Left ventricle myocardium superior (tissue), 1 donor: ENCODE results near the gene ADAMTS17. TPM values are rescaled to one million over a fixed set of nuclear protein-coding genes. Genes with fewer than 3 reads are reported as not detected.
"Not testable (repeated sequence)": the region's sequence is repeated elsewhere in the genome, so short reads cannot be mapped to it uniquely, and the experiment has no call there.

Experiments used
- ATAC-seq: fragments of 200-7000 bp; cut with Tn5 transposase; one replicate; pipeline ENCODE4 v1.9.1; 2020; ENCODE audit warnings: mild to moderate bottlenecking, moderate library complexity
- DNase-seq: peaks from one replicate; pipeline ENCODE4 v3.0.0-alpha.2; 2020
- intact Hi-C: fragments of 100-400 bp; cut with micrococcal nuclease; formaldehyde crosslinking; loops from one replicate; pipeline ENCODE4 v1.11.0; 2022
- total RNA-seq: library from RNA; stranded (reverse); fragmentation: NEBNext Ultra II Directional; extraction: Animal tissue kit (Norgen Biotek cat#: 25700); gene quantifications from one replicate; pipeline ENCODE4 v1.2.1, GENCODE V29; 2021
- donor health status: DM: no; HTN: yes; CAD: no; lungs with severe emphysema.

The ADAMTS17 gene
- total RNA-seq, 1 donor from 2014 or later, result 2.9 TPM

DNA sequence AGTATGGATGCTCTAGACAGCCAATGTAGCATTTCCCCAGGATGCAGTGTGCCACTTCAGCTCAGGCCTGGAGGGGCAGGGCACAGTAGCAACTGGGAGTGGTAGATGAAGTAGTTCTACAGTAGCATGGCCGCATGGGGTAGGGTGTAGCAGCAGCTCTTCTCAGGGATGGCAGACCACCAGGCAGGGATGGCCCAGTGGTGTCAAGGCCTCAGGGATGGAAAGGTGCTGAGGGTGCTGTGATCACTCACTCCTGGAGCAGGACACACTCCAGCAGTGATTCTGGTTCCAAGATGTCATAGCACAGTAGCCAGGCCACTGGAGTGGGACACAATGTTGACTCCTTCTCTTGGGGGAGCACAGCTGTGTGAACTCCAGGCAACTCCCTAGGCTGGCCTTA lies 397.6 kb downstream of the ADAMTS17 start:
- DNase-seq, result no peak
- intact Hi-C loops, result no loop called here
- no peak for ATAC-seq

DNA sequence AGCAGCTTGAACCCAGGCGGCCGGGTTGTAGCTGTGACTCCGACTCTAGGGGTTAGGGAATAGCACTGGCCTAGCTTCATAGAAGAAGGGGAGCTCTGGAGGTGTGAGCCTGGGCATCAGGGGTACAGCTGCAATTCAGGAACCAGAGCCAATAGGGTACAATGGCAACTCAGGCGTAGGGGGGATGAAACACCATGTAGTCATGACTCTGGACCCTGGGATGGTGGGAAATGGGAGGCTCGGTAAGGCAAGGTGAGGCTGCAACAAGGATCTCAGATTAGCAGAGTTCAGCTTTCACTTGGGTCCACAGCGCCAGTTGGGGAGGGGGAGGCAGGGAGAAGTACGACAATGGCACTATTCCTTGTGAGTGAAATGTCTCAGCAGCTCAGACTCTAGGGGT lies 398.3 kb downstream of the ADAMTS17 start:
- DNase-seq, result no peak
- ATAC-seq, result no peak
- intact Hi-C loops, result no loop called here

DNA sequence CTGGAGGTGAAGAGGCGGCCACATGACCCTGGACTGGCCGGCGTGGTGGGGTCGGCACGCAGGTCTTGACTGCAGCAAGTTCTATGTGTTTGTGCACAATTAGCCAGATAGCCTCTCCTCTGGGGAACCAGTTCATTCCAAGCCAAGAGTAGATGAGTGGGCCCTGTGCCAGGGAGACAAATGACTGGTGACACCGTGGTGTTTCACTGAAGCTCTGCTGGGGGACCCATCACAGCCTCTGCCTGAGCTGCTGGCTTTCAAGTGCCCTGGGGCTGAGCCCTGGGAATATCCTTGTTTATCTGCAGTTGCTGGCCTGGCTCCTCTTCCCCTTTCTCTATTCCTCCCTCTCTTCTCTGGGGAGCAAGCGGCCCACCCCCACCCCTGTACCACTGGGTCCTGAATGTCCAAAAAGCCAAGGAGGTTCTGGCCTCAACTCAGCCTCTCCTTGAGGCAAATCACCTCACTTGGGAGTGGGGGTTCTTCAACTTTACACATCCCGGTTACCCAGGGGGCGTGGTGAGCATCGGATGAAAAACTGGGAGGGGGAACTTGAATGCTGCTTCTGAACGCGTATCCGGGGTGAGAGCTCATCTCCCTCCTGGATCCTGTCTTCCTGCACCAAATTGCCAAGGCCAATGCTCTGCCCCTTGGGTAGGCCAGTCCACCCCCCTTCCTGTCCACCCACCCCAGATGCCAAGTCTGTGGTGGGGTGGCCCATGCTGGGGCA lies 408.9 kb downstream of the ADAMTS17 start:
- ATAC-seq (peak; percentile 10), DNase-seq (peak; percentile 54)
- intact Hi-C loops, result loop anchor here (10.0 kb wide), 2 partner anchors 402 to 632 kb away; no protein-coding TSS in a partner anchor

DNA sequence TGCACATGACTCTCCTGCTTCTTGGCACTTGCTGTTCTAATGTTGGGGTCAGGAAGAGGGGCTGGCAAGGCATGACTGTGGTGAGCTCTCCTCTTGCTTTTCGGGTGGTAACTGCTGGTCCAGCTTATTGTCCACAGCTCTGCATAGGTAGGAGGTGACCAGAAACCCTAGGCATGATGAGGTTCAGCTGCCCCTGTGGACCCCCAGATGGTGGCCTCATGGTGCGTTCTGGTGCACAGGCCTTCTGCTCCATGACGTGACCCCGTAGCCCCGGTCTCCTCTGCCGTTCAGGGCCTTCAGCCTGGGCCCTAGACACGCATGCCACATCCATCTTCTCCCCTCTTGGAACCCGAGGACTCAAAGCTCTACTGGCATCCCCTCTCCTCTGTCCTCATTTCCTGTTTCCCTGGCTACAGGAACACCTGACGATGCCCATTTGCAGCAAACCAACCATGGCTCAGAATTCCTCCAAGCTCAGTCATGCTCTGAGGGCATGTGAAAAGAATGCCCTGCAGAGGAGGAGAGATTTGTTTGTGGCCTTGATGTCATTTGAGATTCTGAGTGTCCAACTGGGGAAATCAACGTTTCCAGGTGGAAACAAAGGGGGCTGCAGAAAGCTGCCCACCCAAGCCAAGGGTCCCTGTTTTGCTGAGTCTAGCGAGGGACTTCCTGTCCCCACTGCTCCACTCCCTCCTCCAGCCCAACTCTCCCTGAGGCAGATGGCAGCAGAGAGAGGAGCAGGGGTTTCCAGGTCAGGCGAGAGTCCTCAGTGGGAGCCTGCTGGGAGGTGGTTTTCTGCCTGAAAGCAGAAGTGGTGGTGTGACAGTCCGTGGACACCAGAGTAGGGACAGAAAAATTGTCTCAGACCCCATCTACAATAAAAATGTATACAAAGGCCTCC lies 409.8 kb downstream of the ADAMTS17 start:
- no peak for DNase-seq
- no peak for ATAC-seq
- intact Hi-C loops, result loop anchor here (10.0 kb wide), 2 partner anchors 403 to 633 kb away; no protein-coding TSS in a partner anchor

DNA sequence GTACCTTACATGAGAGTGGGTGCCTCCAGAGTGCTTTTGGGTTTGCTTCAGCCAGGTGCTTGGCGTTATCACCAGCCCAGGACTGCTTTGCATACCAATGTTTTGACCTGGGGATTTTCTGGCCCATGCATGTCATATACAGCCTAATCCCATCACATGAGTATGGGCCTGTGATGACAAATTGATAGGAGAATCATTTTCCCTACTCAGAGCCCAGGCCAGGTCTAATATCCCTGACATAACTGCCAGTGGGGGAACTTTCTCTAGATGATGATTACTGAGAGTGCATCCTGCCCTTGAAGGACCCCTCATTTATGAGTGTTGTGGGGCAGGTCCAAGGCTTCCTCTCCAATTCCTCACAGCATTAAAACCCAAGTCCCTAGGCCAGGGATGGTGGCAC lies 411.1 kb downstream of the ADAMTS17 start:
- intact Hi-C loops, result loop anchor here (10.0 kb wide), 2 partner anchors 404 to 634 kb away; no protein-coding TSS in a partner anchor
- DNase-seq, result no peak
- ATAC-seq, result no peak

DNA sequence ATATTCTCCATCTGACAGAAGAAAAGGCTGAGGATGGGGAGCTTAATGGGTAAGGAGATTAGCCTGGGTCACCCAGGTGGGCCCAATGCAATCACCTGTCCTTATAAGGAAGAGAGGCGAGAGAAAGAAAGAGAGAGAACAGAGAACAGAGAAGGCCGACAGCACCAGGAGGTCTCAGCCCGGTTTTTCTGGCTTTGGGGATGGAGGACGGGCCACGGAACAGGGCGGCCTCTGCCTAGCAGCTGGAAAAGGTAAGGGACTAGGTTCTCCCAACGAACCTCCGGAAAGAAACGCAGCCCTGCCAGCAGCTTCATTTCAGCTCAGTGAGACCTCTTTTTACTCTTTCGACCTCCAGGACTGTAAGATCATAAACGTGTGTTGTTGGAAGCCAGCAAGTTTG lies 412.5 kb downstream of the ADAMTS17 start:
- no peak for DNase-seq
- intact Hi-C loops, result no loop called here
- no peak for ATAC-seq

DNA sequence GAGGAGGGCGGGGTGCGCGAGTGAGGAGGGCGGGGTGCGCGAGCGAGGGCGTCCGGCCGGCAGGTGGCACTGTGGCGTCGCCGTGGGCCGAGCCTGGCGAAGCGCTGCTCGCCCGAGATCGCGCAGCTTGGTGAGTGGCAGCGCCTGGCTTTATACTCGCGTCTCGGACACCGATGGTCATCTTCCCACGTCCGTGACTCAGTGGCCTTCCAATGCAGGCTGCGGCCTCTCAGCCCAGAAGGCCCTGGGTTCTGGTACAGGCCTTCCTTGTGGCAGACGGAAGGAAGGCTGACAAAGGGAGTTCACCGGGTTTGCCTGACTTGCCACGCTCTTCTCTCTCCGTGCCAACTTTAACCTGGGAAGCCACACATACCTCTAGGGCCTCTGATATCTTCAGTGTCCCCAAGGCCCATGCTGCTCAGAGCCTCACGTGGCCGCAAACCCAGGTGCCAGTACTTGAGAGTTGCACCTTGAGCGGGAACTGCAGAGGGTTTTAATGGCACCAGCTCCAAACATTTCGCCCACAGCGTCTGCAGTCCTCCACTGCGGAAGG lies 413.3 kb downstream of the ADAMTS17 start:
- intact Hi-C loops, result no loop called here
- DNase-seq (peak; percentile 93), ATAC-seq (peak; percentile 94)

DNA sequence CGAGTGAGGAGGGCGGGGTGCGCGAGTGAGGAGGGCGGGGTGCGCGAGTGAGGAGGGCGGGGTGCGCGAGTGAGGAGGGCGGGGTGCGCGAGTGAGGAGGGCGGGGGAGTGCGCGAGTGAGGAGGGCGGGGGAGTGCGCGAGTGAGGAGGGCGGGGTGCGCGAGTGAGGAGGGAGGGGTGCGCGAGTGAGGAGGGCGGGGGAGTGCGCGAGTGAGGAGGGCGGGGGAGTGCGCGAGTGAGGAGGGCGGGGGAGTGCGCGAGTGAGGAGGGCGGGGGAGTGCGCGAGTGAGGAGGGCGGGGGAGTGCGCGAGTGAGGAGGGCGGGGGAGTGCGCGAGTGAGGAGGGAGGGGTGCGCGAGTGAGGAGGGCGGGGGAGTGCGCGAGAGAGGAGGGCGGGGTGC lies 415.2 kb downstream of the ADAMTS17 start:
- DNase-seq, intact Hi-C loops, ATAC-seq: not testable (repeated sequence)

DNA sequence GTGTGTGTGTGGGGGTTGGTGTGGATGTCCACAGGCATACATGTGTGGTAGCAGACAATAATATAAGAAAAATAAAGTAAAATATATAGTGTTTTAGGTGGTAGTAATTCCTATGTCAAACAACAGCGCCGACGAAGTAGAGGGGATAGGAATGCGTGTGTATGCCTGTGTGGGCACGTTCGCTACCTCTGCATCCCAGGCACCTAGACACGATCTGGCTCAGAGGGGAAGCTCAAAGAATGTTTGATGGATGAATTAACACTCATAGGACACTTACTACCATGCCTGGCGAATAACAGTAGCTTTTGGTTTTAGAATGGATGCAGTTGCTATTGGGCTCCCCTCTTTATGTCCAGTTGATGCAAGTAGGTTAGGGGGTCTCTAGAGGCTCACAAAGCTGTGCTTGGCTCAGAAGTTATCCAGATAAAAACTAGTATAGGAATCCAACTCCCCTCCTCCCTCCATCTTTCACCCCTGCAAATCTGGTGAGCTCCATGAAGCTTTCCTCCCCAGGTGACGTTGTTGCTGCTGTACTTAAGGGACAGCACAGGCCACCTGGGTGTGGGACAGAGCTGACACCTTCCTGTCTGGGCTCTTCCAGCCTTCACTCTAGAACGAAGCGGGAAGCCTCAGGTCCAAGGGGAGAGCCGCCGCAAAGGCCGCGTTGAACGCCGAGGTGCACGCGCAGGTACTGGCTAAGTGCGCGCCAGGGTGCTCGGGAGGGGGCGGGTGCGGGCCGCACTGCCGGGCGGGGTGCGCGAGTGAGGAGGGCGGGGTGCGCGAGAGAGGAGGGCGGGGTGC lies 415.9 kb downstream of the ADAMTS17 start:
- peak; percentile 74 for ATAC-seq
- DNase-seq, result peak; percentile 76
- intact Hi-C loops, result no loop called here

DNA sequence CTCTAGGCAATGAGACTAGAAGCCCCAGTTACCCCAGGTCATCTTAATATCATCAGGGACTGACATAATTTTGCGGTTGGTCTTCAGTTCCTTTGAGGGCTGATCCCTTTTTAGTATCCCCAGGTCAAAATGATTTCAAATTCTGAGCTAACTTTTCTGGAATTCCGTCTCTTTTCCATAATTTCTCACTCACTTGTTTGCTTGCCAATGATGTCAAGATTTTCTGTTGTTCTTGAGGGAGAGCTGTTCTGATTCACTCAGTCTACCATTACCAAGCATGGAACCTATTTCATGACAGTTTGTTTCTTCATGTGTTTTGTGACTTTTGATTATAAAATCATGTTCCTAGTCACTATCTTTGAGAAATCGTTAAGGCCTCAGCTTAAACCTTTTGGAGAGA lies 418.1 kb downstream of the ADAMTS17 start:
- intact Hi-C loops, result no loop called here

More for the DNA sequence above, 418.1 kb downstream of the ADAMTS17 start:
- no peak for DNase-seq
- ATAC-seq, result no peak

Other genes starting within 250 kb of the ADAMTS17 start
- not detected for gene CERS3, start 187.0 kb upstream of the ADAMTS17 start, total RNA-seq